ENCODE measurements around the gene NPHP4.

The NPHP4 gene

DNA sequence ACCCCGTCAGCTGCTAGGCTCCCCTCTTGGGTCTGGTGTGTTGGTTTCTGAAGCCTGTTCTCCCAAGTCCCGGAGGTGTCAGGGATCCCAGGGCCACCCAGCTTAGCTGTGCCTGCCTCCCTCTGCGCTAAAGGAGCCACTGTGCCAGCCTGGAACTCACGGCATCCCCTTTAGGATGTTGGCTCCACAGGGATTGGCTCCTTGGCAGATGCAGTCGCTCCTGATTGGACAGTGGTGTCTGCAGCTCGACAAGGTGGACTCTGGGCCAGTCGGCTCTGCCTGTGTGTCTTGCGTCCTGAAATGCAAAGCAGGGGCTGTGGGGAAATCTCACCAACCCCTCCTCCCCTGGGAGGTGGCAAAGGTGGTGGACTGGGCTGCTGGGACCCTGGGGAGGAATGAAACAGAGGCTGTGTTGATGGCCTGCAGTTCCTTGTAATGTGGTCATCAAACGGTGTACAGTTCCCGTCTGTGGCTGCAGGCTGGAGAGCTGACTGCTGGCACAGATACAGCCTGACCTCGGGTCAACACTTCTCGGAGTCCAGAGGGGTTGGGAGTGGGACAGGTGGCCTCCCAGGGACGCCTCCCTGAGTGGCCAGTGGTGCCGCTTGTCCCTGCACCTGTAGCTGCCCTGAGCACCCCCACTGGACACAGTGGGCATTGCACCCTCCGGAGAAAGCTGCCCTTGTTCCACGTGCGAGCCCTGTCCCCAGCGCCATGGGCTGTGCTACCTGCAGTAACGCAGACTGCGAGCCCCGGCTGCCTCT lies 41.9 kb upstream of the NPHP4 start:
- Histone ChIP-seq H3K79me2 (ENCODE audit: low read length) (peaks cover 88% of the 10 kb centered on the region), H4K20me1 (ENCODE audit: insufficient read depth, low read length) (peaks cover 13% of the 10 kb centered on the region), H3K9ac (ENCODE audit: low read length) (no peak overlapping the region), H3K36me3 (replicated peaks; ENCODE audit: insufficient read depth, low read length) (0 out of 2 replicates have a peak, but pooled peaks cover 5% of the 10 kb centered on the region), H3F3A (ENCODE audit: insufficient read depth, low read length) (no peaks in the 10 kb centered on the region), H3K4me3 (ENCODE audit: low read length) (no peak overlapping the region), H3K4me1 (ENCODE audit: low read length) (no peaks in the 10 kb centered on the region), H3K9me3 (replicated peaks; ENCODE audit: insufficient read depth, low read length) (no peaks in the 10 kb centered on the region), H3K27ac (ENCODE audit: low read length) (no peak overlapping the region), H3K9me2 (replicated peaks; ENCODE audit: insufficient read depth, low read length) (no peaks in the 10 kb centered on the region), H2AFZ (ENCODE audit: low read length) (no peak overlapping the region), H3K4me2 (ENCODE audit: low read depth, low read length) (no peak overlapping the region), H3K27me3 (replicated peaks; ENCODE audit: insufficient read depth, low read length) (no peaks in the 10 kb centered on the region)
- TF ChIP-seq EZH2phosphoT487 (IDR thresholded peaks at IDR 0.05; ENCODE audit: low read length) (no peak), EZH2 (optimal IDR thresholded peaks at IDR 0.05; ENCODE audit: low read depth, low read length) (no peak)
- TF ChIP-seq, protein P1, sequence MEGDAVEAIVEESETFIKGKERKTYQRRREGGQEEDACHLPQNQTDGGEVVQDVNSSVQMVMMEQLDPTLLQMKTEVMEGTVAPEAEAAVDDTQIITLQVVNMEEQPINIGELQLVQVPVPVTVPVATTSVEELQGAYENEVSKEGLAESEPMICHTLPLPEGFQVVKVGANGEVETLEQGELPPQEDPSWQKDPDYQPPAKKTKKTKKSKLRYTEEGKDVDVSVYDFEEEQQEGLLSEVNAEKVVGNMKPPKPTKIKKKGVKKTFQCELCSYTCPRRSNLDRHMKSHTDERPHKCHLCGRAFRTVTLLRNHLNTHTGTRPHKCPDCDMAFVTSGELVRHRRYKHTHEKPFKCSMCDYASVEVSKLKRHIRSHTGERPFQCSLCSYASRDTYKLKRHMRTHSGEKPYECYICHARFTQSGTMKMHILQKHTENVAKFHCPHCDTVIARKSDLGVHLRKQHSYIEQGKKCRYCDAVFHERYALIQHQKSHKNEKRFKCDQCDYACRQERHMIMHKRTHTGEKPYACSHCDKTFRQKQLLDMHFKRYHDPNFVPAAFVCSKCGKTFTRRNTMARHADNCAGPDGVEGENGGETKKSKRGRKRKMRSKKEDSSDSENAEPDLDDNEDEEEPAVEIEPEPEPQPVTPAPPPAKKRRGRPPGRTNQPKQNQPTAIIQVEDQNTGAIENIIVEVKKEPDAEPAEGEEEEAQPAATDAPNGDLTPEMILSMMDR (IDR thresholded peaks at IDR 0.05; ENCODE audit: low read length): peak; percentile 52
- DNase-seq: no peak

- Histone ChIP-seq H3K4me2 (ENCODE audit: low read depth, low read length) (no peak overlapping the region), H3K9me2 (replicated peaks; ENCODE audit: insufficient read depth, low read length) (no peaks in the 10 kb centered on the region), H3K27ac (ENCODE audit: low read length) (no peak overlapping the region), H4K20me1 (ENCODE audit: insufficient read depth, low read length) (peaks cover 13% of the 10 kb centered on the region), H3K27me3 (replicated peaks; ENCODE audit: insufficient read depth, low read length) (no peaks in the 10 kb centered on the region), H3K4me3 (ENCODE audit: low read length) (no peak overlapping the region), H3K79me2 (ENCODE audit: low read length) (peaks cover 93% of the 10 kb centered on the region), H2AFZ (ENCODE audit: low read length) (no peak overlapping the region), H3K4me1 (ENCODE audit: low read length) (peaks cover 4% of the 10 kb centered on the region; the same call in 1 of the 2 replicates), H3K9me3 (replicated peaks; ENCODE audit: insufficient read depth, low read length) (no peaks in the 10 kb centered on the region), H3K36me3 (replicated peaks; ENCODE audit: insufficient read depth, low read length) (0 out of 2 replicates have a peak, but pooled peaks cover 5% of the 10 kb centered on the region), H3K9ac (ENCODE audit: low read length) (no peak overlapping the region), H3F3A (ENCODE audit: insufficient read depth, low read length) (no peaks in the 10 kb centered on the region)
- DNase-seq: no peak
- TF ChIP-seq EZH2phosphoT487 (IDR thresholded peaks at IDR 0.05; ENCODE audit: low read length): no peak
- no peak for TF ChIP-seq EZH2 (optimal IDR thresholded peaks at IDR 0.05; ENCODE audit: low read depth, low read length)
- TF ChIP-seq, protein P1 (IDR thresholded peaks at IDR 0.05; ENCODE audit: low read length): no peak
These were observed 40.9 kb upstream of the NPHP4 start for GRCh38 chr1:6033124-6033523.

GRCh38 chr1:6030547-6031261 lies 38.5 kb upstream of the NPHP4 start:
- no peaks in the 10 kb centered on the region for H3F3A ChIP-seq (ENCODE audit: insufficient read depth, low read length)
- H3K9me3 ChIP-seq (replicated peaks; ENCODE audit: insufficient read depth, low read length): no peaks in the 10 kb centered on the region
- H3K9ac ChIP-seq (ENCODE audit: low read length): no peak overlapping the region
- no peak overlapping the region for H3K4me3 ChIP-seq (ENCODE audit: low read length)
- no peak for DNase-seq
- peaks cover 98% of the 10 kb centered on the region for H3K79me2 ChIP-seq (ENCODE audit: low read length)
- H3K27me3 ChIP-seq (replicated peaks; ENCODE audit: insufficient read depth, low read length): no peaks in the 10 kb centered on the region
- TF ChIP-seq, protein P1 (IDR thresholded peaks at IDR 0.05; ENCODE audit: low read length): no peak
- TF ChIP-seq EZH2phosphoT487 (IDR thresholded peaks at IDR 0.05; ENCODE audit: low read length) (no peak), EZH2 (optimal IDR thresholded peaks at IDR 0.05; ENCODE audit: low read depth, low read length) (no peak)
- peaks cover 13% of the 10 kb centered on the region for H4K20me1 ChIP-seq (ENCODE audit: insufficient read depth, low read length)
- H3K4me2 ChIP-seq (ENCODE audit: low read depth, low read length): no peak overlapping the region
- no peak overlapping the region for H2AFZ ChIP-seq (ENCODE audit: low read length)
- H3K27ac ChIP-seq (ENCODE audit: low read length): no peak overlapping the region
- 0 out of 2 replicates have a peak, but pooled peaks cover 5% of the 10 kb centered on the region for H3K36me3 ChIP-seq (replicated peaks; ENCODE audit: insufficient read depth, low read length)
- H3K9me2 ChIP-seq (replicated peaks; ENCODE audit: insufficient read depth, low read length): no peaks in the 10 kb centered on the region
- peaks cover 13% of the 10 kb centered on the region for H3K4me1 ChIP-seq (ENCODE audit: low read length)

Data from MM.1S (cell line).